H1 (cell line): Measurements from ENCODE around the gene RCC2. TPM values are rescaled to one million over a fixed set of nuclear protein-coding genes. Genes with fewer than 3 reads are reported as not detected.
A peak's percentile ranks its signal among the peaks of the same experiment; 100 is the strongest.

Experiments used
- CREB1 ChIP-seq: IDR thresholded peaks from 2 replicates; pipeline ENCODE4 v1.6.1; 2012; ENCODE audit warnings: inconsistent platforms
- POLR2A ChIP-seq, 2 experiments: IDR thresholded peaks; 1 replicate in 1 of 2; 2 replicates in 1 of 2; pipeline ENCODE4 v1.6.1; 2011; ENCODE audit warnings: low read depth in 2 of 2, low read length in 2 of 2, mild to moderate bottlenecking in 2 of 2; ENCODE audit errors: control extremely low read depth in 1 of 2
- POLR2AphosphoS5 ChIP-seq: IDR thresholded peaks from 2 replicates; pipeline ENCODE4 v1.6.1; 2011; ENCODE audit warnings: low read depth, low read length
- SIN3A ChIP-seq, 2 experiments: IDR thresholded peaks in 1 of 2; conservative IDR thresholded peaks in 1 of 2; 2 replicates each; pipeline ENCODE4 v1.6.1; 2011 to 2012; ENCODE audit warnings: low read length in 2 of 2, improper control_type of control experiment in 1 of 2, low read depth in 1 of 2, mild to moderate bottlenecking in 1 of 2
- SIX5 ChIP-seq: IDR thresholded peaks from 2 replicates; pipeline ENCODE4 v1.6.1; 2011; ENCODE audit warnings: mild to moderate bottlenecking, low read depth, low read length
- TAF1 ChIP-seq: IDR thresholded peaks from 2 replicates; pipeline ENCODE4 v1.6.1; 2011; ENCODE audit warnings: mild to moderate bottlenecking, low read depth, low read length
- TAF7 ChIP-seq: optimal IDR thresholded peaks from 2 replicates; pipeline ENCODE3; 2011; ENCODE audit warnings: low read depth, mild to moderate bottlenecking, inconsistent platforms, low read length, moderate library complexity, borderline replicate concordance
- TEAD4 ChIP-seq: IDR thresholded peaks from 2 replicates; pipeline ENCODE4 v1.6.1; 2012; ENCODE audit warnings: low read depth, low read length, inconsistent platforms, mixed read lengths
- polyA plus RNA-seq, 7 experiments: library from polyadenylated mRNA; depleted of rRNA in 3 of 7; stranded (reverse) in 5 of 7; unstranded in 2 of 7; fragments of >200 nt in 5 of 7; fragments of 200-250 nt in 2 of 7; gene quantifications; 1 replicate in 5 of 7; 2 replicates in 1 of 7; 4 replicates in 1 of 7; pipeline versions ENCODE4 v1.2.1 to v1.2.3, GENCODE V29; 2011 to 2013; ENCODE audit warnings: missing spikeins in 2 of 7, mixed read lengths in 2 of 7
- total RNA-seq: library from RNA; stranded (reverse); fragmentation: NEBNext Ultra II Directional; extraction: Animal tissue kit (Norgen Biotek cat#: 25700); gene quantifications from 2 replicates; pipeline ENCODE4 v1.2.1, GENCODE V29; 2021

RCC2 gene
- total and polyA plus RNA-seq, 2 of the 8 experiments (the other 6 are each of a cell fraction or from before 2014, with no cell fraction given): 229 to 455 TPM

DNA sequence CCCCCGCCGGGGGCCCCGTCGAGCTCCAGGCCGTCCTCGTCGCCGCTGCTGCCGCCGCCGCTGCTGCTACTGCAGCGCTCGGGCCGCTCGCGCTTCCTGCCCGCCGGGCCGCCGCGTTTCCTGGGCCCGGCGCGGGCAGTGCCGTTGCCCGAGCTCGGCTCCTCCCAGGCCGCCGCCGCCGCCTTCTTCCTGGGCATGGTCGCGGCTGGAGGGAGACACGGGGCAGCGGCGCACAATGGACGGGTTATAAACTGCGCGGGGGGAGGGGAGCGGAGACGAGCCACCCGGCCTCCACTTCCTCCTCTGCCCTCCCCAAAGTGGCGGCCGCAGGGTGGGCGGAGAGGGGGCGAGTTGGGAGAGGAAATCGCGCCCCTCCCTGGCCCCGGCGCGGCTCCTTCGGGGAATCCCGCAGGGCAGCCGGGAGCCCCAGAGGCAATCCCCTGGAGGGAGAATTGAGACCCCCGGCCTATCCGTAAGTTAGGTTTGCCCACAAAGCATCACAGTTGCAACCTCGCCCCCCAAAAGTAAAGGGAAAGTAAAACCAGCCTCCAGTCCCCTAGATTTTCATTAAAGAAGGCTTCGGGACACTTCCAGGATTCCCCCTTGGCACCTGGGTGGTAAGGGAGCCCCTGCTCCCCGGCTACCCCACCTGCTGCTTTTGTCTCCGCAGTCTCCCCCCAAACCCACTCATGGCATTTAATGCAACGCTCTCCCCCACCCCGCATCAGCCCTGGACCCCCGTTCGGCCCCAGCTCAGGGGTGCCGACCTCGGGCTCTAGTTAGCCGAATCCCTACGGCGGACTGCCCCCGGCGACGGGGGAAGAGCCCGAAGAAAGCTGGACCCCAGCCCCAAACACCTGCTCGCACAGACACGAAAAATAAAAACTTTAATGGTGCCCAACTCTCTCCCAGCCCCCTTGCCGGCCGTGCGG is 893 bp downstream of the RCC2 start (continued):
- TF ChIP-seq SIX5: no peak
- TF ChIP-seq POLR2A (IDR thresholded peaks at IDR 0.05; ENCODE audit: control extremely low read depth in 1 of 2, low read depth in 2 of 2, low read length in 2 of 2): peak; percentile 42 to 88
- TF ChIP-seq CREB1: 0 out of 2 replicates have a peak, but pooled peaks have one; percentile 25
- no peak for TF ChIP-seq TAF7
- TF ChIP-seq TEAD4: no peak
- TF ChIP-seq TAF1: no peak; the same call in none of the 2 replicates
- TF ChIP-seq SIN3A (conservative IDR thresholded peaks at IDR 0.05 in 1 of 2, IDR thresholded peaks at IDR 0.05 in 1 of 2; ENCODE audit: low read depth in 1 of 2, low read length in 2 of 2): peak in 1 of 2 experiments; percentile 26; a peak in 1 of 4 replicates
- TF ChIP-seq POLR2AphosphoS5: peak; percentile 72
